Naive B cell (primary cell): ENCODE results near the gene TGFBR3. TPM values are rescaled to one million over a fixed set of nuclear protein-coding genes. Genes with fewer than 3 reads are reported as not detected.

Experiments
- ATAC-seq, 2 donors: fragments of 150-1000 bp; cut with Tn5 transposase; 2 replicates each; pipeline ENCODE4 v1.10.0; 2021; ENCODE audit warnings: low read depth in 2 of 2, mild to moderate bottlenecking in 2 of 2, moderate library complexity in 2 of 2
- DNase-seq: peaks from one replicate; pipeline ENCODE4 v3.0.0; 2022
- H3K27ac Mint-ChIP-seq, 6 donors: one replicate each; pipeline ENCODE4 v1.8.0; 2020 to 2022; ENCODE audit warnings: mild to moderate bottlenecking in 6 of 6, mixed read lengths in 6 of 6, moderate library complexity in 5 of 6, inconsistent platforms in 2 of 6
- H3K27me3 Mint-ChIP-seq, 3 donors: one replicate each; pipeline ENCODE4 v1.8.0; 2021 to 2022; ENCODE audit warnings: mixed read lengths in 3 of 3, mild to moderate bottlenecking in 1 of 3
- H3K36me3 Mint-ChIP-seq, 2 donors: one replicate each; pipeline ENCODE4 v1.8.0; 2020 to 2022; ENCODE audit warnings: mixed read lengths in 2 of 2, inconsistent platforms in 1 of 2, mild to moderate bottlenecking in 1 of 2
- H3K4me1 Mint-ChIP-seq, 3 donors: one replicate each; pipeline ENCODE4 v1.8.0; 2020 to 2022; ENCODE audit warnings: mixed read lengths in 3 of 3, inconsistent platforms in 1 of 3, mild to moderate bottlenecking in 1 of 3, moderate library complexity in 1 of 3
- H3K4me3 Mint-ChIP-seq, 8 donors: one replicate each; pipeline ENCODE4 v1.8.0; 2020 to 2022; ENCODE audit warnings: mild to moderate bottlenecking in 8 of 8, mixed read lengths in 8 of 8, moderate library complexity in 8 of 8, inconsistent platforms in 2 of 8
- H3K9me3 Mint-ChIP-seq, 7 donors: one replicate each; pipeline ENCODE4 v1.8.0; 2020 to 2022; ENCODE audit warnings: mixed read lengths in 7 of 7, mild to moderate bottlenecking in 5 of 7, inconsistent platforms in 2 of 7, moderate library complexity in 1 of 7
- polyA plus RNA-seq, 6 donors: library from polyadenylated mRNA; unstranded; fragments of 300-500 nt; fragmentation: Illumina TruSeq; gene quantifications; one replicate each; pipeline ENCODE4 v1.2.3, GENCODE V29; 2021; ENCODE audit warnings: low read depth in 6 of 6

The TGFBR3 gene
- polyA plus RNA-seq, 6 donors from 2014 or later, result 0.04 to 0.43 (median 0.31) TPM

DNA sequence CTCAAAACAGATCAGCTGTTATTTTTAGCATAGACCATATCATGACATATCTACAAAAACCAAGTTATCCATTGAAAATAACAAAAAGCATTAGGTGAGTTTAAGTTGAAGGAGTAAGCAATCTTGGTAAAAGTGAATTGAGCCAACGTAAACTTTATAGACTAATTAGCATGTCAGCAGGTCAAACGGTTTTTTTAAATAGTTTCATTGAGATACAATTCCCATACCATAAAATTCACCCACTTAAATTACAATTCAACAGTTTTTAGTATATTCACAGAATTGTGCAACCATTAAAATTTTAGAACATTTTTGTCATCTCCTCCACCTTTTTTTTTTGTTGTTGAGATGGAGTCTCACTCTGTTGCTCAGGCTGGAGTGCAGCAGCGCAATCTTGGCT, 92.1 kb downstream of the TGFBR3 start:
- no peak overlapping the region for H3K27ac Mint-ChIP-seq
- H3K9me3 Mint-ChIP-seq, result peaks cover 0 to 4% (median 0%) of the 10 kb centered on the region in 7 donors
- H3K36me3 Mint-ChIP-seq, result no peaks in the 10 kb centered on the region
- H3K27me3 Mint-ChIP-seq, result no peaks in the 10 kb centered on the region
- ATAC-seq (no peak), DNase-seq (no peak)
- H3K4me1 Mint-ChIP-seq, result no peaks in the 10 kb centered on the region
- H3K4me3 Mint-ChIP-seq, result no peak overlapping the region

DNA sequence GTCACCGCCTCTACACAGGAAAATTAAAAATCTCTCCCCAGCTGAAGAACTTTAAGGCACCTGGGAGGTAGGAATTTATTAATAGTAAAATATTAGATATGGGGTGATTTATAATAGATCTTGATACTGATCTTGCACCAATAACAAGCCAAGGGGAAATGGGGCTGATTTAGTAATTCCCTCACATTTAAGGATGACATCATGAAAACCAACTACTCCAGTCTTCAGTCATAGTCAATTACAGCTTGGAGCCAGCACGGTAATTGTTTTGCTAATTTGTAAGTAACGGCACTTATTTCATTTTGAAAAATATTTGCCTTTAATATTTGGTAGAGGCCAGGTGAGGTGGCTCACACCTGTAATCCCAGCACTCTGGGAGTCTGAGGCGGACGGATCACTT, 92.8 kb downstream of the TGFBR3 start:
- H3K4me1 Mint-ChIP-seq, result no peaks in the 10 kb centered on the region
- no peaks in the 10 kb centered on the region for H3K36me3 Mint-ChIP-seq
- ATAC-seq (no peak), DNase-seq (no peak)
- H3K27ac Mint-ChIP-seq, result no peak overlapping the region
- no peak overlapping the region for H3K4me3 Mint-ChIP-seq
- peaks cover 0 to 4% (median 0%) of the 10 kb centered on the region in 7 donors for H3K9me3 Mint-ChIP-seq
- no peaks in the 10 kb centered on the region for H3K27me3 Mint-ChIP-seq

DNA sequence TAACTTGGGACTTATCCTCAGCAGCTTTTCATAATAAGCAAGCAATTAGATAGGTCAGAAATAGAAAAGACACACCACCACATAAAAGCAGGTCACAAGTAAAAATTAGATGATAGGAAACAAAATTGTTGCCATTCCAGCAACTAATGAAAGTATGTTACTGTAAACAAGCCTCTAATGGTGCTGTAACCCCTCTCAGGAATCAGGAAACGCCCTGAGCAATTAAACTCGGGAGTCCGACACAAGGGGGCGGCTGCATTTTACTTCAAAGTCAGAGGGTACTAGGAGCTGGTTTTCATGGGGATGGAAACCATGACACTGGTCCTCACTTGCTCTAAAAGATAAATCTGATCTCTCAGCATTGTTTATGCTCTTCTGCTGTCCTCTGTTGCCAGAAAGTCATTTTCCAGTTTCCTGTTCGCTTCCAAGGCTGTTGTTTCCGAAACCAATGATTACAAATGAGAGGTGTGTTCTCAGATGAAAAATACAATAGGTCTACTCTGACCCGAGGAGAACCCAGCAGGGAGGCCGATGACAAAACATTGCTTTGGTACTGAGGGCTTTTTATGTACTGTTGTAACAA, 93.4 kb downstream of the TGFBR3 start:
- Mint-ChIP-seq H3K27me3 (no peaks in the 10 kb centered on the region), H3K27ac (no peak overlapping the region), H3K36me3 (no peaks in the 10 kb centered on the region), H3K9me3 (peaks cover 0 to 4% (median 0%) of the 10 kb centered on the region in 7 donors), H3K4me1 (no peaks in the 10 kb centered on the region), H3K4me3 (no peak overlapping the region)
- no peak for ATAC-seq
- DNase-seq, result no peak

DNA sequence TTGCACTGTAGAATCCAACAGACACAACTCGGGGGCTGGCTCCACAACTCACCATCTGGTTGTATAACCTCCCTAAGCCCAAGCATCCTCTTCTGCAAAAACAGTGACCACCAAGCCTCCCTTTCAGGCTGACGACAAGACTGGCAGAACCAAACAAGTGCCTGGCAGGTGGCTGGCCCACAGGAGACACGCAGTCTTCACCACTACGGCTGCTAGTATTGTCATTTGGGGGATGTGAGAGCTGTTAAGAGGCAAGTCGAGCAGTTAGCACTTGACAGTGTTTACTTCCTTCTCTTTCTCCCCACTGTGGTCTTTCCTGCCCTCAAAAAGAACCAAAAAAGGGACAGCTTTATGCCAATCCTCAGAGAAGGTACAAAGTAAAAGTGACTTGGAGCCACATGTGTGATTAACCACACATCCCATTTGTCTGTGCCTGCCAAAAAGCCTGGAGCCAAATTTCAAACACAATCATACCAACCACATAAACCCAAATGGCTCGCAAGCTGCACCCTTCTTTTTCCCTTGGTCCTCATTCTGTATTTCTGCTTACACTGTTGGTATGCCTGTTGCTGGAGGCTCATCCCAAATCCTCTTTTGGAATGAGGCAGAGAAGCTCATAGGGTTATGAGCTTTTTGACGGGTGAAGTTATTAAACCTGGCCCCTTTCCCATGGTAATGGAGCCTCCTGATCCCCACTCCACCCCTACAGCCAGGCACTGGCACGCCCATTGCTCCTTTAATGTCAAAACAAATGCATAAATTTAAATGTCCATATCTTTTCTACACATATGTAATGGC, 94.1 kb downstream of the TGFBR3 start:
- no peak overlapping the region for H3K4me3 Mint-ChIP-seq
- H3K9me3 Mint-ChIP-seq, result peaks cover 0 to 4% (median 0%) of the 10 kb centered on the region in 7 donors
- no peaks in the 10 kb centered on the region for H3K36me3 Mint-ChIP-seq
- no peaks in the 10 kb centered on the region for H3K27me3 Mint-ChIP-seq
- H3K4me1 Mint-ChIP-seq, result no peaks in the 10 kb centered on the region
- H3K27ac Mint-ChIP-seq, result no peak overlapping the region
- DNase-seq (no peak), ATAC-seq (no peak)

DNA sequence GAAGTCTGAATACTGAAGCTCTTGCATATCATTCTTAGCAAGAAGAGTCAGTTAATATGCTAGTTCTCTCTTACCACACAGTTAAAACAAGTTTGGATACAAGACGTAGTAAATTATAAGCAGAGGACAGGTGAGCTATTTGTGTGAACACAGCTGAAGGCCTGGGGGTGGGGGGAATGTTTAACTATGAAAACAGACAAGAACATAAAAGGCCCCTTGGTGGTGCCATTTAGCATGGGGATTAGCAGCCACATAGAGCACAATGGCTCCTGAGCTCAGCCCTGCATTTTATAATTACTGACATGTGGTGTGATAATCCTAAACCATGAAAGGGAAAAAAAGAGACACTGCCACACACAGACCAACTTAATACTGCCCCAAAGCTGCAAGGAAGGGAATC, 94.8 kb downstream of the TGFBR3 start:
- Mint-ChIP-seq H3K9me3 (peaks cover 0 to 4% (median 0%) of the 10 kb centered on the region in 7 donors), H3K27me3 (peaks cover 0 to 4% (median 0%) of the 10 kb centered on the region in 3 donors), H3K36me3 (peaks cover 0 to 2% of the 10 kb centered on the region in 2 donors), H3K4me3 (no peak overlapping the region), H3K4me1 (no peaks in the 10 kb centered on the region), H3K27ac (no peak overlapping the region)
- ATAC-seq (no peak), DNase-seq (no peak)

DNA sequence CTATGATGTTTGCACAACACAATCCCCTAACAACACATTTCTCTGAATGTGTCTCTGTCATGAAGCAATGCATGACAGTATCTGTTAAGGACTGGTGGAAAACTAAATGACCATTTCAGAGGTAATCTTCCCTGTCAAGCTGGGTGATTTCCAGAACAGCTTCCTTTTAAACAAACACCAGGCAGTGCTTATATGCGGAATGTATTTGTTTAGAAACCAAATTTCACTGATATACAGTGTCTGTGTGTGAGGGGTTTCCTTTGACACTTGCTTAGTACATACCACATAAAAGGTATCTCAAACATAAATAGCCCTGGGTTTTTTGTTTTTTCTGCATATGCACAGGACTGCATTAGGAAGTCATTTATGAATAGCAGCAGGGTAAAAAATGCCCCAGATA, 95.6 kb downstream of the TGFBR3 start:
- no peaks in the 10 kb centered on the region for H3K4me1 Mint-ChIP-seq
- no peak overlapping the region for H3K27ac Mint-ChIP-seq
- no peak for ATAC-seq

DNA sequence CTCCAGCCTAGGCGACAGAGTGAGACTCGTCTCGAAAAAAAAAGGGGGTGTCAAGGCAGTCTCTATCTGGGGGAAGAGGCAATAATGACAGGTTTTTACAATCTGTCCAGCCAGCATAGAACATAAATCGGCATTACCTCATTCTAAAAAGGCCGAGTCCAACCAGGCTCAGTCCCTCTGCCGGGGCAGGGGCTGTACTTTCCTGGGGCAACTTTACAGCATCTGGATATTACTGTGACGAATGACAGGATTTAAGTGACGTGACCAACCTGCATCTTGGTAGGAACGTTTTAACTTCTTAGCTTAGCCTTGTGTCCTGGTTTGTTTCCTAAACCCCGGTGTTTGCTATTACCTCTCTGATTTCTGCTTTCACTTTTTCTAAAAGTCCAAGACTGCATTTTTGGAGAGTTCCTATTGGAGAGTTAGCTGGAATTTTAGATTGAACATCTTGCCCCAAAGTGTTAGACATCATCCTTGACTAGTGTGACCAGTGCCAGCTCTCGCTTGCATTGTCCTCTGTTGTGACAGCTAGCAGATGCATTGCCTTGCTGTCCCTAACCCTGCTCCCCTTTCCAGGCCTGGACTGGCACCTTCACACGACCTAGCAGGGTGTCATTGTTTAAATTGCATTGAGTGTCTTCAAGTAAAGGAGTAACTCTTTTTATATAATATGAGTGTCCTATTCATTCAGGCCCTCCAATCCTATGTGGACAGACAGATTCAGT, 96.5 kb downstream of the TGFBR3 start:
- peak overlapping the region in 1 of 6 donors; percentile 18 for H3K27ac Mint-ChIP-seq
- H3K27me3 Mint-ChIP-seq, result peaks cover 0 to 7% (median 0%) of the 10 kb centered on the region in 3 donors
- H3K4me3 Mint-ChIP-seq, result no peak overlapping the region
- ATAC-seq, result no peak
- no peaks in the 10 kb centered on the region for H3K4me1 Mint-ChIP-seq
- no peak for DNase-seq
- H3K36me3 Mint-ChIP-seq, result peaks cover 0 to 5% of the 10 kb centered on the region in 2 donors
- peaks cover 0 to 2% (median 0%) of the 10 kb centered on the region in 7 donors for H3K9me3 Mint-ChIP-seq

More for the DNA sequence above, 95.6 kb downstream of the TGFBR3 start:
- Mint-ChIP-seq H3K4me3 (no peak overlapping the region), H3K36me3 (peaks cover 0 to 5% of the 10 kb centered on the region in 2 donors), H3K27me3 (peaks cover 0 to 7% (median 0%) of the 10 kb centered on the region in 3 donors), H3K9me3 (peaks cover 0 to 4% (median 0%) of the 10 kb centered on the region in 7 donors)
- no peak for DNase-seq

DNA sequence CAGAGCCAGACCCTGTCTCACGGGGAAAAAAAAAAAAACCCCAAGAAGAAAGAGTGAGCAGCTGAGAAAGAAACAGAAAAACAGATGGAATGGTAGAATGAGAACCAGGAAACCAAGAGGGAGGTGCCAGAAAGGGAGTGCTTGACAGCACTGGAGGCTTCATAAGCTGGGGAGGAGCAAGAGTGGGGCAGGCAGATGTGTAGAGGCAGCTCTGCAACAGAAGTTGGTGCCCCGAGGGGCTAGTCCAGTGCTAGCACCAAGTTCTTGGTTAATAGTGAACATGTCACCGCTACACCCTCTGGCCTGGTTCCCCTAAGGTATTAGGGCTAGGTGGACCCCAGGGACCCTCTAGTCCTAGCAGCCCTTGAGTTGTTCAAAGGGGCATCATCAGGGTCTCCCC, 98.0 kb downstream of the TGFBR3 start:
- no peak for DNase-seq
- no peaks in the 10 kb centered on the region for H3K4me1 Mint-ChIP-seq
- peaks cover 0 to 2% (median 0%) of the 10 kb centered on the region in 7 donors for H3K9me3 Mint-ChIP-seq
- H3K27me3 Mint-ChIP-seq, result peaks cover 0 to 7% (median 0%) of the 10 kb centered on the region in 3 donors
- H3K36me3 Mint-ChIP-seq, result peaks cover 0 to 5% of the 10 kb centered on the region in 2 donors
- ATAC-seq, result no peak
- no peak overlapping the region for H3K27ac Mint-ChIP-seq
- H3K4me3 Mint-ChIP-seq, result no peak overlapping the region

DNA sequence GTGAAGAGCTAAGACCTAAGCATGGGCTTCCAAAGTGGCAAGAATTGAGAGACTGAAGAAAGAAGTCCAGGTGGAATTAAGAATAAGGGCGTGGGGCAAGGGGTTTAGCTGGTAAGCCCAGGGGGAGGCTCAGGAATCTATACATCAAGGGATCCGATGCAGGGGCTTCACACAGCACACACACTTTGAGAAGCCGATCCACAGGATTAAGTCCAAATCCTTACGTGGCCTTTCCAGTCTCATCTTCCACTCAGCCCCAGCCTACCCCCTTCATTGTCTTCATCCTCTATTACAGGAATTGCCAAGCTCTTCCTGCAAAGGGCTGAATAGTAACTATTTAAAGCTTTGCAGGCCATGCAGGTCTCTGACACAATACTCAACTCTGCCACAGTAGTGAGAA, 101.3 kb downstream of the TGFBR3 start:
- no peak for ATAC-seq
- Mint-ChIP-seq H3K9me3 (peaks cover 0 to 2% (median 0%) of the 10 kb centered on the region in 7 donors), H3K4me3 (no peak overlapping the region), H3K4me1 (no peaks in the 10 kb centered on the region), H3K36me3 (peaks cover 0 to 5% of the 10 kb centered on the region in 2 donors), H3K27ac (no peak overlapping the region), H3K27me3 (peaks cover 0 to 7% (median 0%) of the 10 kb centered on the region in 3 donors)
- DNase-seq, result no peak

DNA sequence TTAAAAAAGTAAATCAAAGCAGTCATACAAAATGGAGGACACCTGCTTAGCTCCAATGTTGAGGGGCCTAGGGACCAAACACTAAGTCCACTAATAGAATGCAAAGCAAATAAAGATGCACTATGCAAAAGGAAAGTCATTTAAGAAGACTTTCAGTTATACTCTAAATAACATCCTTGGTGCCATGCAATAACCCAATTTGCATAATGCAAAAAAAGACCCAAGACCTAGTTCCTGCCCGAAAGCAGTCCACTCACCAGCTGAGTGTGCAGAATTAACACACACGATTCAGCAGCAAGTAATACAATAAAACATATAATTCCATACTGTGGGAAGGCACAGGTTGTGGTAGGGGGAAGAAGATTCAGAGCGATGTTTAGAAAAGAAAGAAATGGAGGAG, 101.8 kb downstream of the TGFBR3 start:
- H3K4me1 Mint-ChIP-seq, result no peaks in the 10 kb centered on the region
- H3K27ac Mint-ChIP-seq, result no peak overlapping the region
- H3K4me3 Mint-ChIP-seq, result no peak overlapping the region
- peaks cover 0 to 2% (median 0%) of the 10 kb centered on the region in 7 donors for H3K9me3 Mint-ChIP-seq
- DNase-seq, result no peak
- ATAC-seq, result no peak
- H3K36me3 Mint-ChIP-seq, result peaks cover 0 to 5% of the 10 kb centered on the region in 2 donors
- peaks cover 0 to 7% (median 0%) of the 10 kb centered on the region in 3 donors for H3K27me3 Mint-ChIP-seq

DNA sequence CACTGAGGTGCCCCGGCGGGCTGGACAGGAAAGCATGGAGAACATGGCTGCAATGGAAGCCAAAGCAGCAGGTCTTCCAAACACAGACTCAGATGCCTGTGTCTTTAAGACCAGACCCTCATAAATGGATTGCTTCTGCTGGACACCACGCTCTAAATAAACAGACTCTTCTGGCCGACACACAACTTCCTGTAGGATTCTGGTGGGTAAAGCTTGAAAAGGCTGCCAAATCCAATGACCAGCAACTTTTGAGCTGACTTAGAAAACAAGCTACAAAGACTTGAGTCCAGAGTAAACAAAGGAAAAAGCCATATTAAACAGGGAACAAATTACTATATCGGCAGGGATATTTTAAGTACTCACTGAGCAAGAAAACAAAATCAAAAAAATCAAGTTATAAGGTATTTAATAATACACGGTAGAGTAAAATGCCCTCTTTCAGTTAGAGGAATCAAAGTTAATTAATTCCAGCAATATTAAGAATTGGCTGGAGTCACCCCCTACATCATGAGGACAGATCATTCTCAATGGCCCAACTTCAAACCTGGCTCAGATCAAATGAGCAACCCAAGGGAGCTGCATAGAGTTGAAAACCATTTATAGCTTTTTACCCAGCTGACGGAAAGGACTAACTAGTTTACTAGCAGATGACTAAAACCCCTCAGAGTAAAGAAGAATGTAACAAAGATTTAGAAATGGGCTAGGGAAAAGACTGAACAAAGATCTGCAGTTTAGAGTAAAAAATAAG, 102.4 kb downstream of the TGFBR3 start:
- Mint-ChIP-seq H3K9me3 (peaks cover 0 to 2% (median 0%) of the 10 kb centered on the region in 7 donors), H3K27me3 (peaks cover 0 to 7% (median 0%) of the 10 kb centered on the region in 3 donors), H3K4me3 (no peak overlapping the region), H3K36me3 (peaks cover 0 to 5% of the 10 kb centered on the region in 2 donors), H3K4me1 (no peaks in the 10 kb centered on the region), H3K27ac (peak overlapping the region in 1 of 6 donors; percentile 28)
- no peak for ATAC-seq
- DNase-seq, result no peak

DNA sequence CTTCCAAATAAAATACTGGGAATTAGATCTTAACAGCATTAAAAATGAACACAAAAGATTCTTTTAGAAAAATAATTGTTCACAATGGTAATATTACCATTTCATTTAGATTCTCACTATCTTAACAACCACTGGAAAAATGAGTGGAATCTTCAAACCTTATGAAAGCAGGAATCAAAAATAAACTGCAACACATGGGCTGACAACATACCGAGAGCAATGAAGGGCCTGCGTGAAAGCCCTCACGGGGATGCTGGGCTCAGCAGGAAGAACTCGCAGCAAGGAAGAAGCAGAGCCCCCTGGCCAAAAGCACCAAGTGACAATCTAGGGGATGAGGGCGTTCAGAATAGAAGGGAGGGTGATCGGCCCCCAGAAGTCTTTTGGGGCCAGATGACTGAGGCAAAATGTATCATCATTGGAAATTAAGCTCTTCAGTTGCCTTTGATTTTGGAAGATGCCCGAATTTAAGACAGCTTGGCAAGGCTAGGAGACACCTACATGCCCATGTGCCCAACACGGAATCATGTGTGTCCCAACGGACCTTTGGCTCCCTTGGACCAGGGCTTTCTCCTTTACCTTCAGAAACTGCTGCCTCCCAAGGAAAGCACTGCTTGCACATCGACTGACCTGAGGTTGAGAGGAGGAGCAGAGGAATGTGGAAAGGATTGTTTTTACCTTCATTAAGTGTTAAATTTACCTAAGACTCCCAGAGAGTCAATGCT, 103.9 kb downstream of the TGFBR3 start:
- no peak overlapping the region for H3K27ac Mint-ChIP-seq
- DNase-seq (no peak), ATAC-seq (no peak)
- peaks cover 0 to 5% of the 10 kb centered on the region in 2 donors for H3K36me3 Mint-ChIP-seq
- peaks cover 0 to 7% (median 0%) of the 10 kb centered on the region in 3 donors for H3K27me3 Mint-ChIP-seq
- H3K4me3 Mint-ChIP-seq, result no peak overlapping the region
- peaks cover 0 to 2% (median 0%) of the 10 kb centered on the region in 7 donors for H3K9me3 Mint-ChIP-seq
- no peaks in the 10 kb centered on the region for H3K4me1 Mint-ChIP-seq
